Upper lobe of right lung (tissue), 1 donor: Measurements from ENCODE around the gene BTBD2. TPM values are rescaled to one million over a fixed set of nuclear protein-coding genes. Genes with fewer than 3 reads are reported as not detected.

Source experiments
- ATAC-seq: fragments of 200-7000 bp; cut with Tn5 transposase; one replicate; pipeline ENCODE4 v1.9.1; 2020; ENCODE audit warnings: mild to moderate bottlenecking, moderate library complexity
- DNase-seq: peaks from one replicate; pipeline ENCODE4 v3.0.0-alpha.2; 2020
- H3K27ac ChIP-seq: fragments of 200-600 bp; one replicate; pipeline ENCODE4 v1.8.0; 2022
- H3K27me3 ChIP-seq: fragments of 200-600 bp; one replicate; pipeline ENCODE4 v1.8.0; 2022; ENCODE audit warnings: mild to moderate bottlenecking
- H3K36me3 ChIP-seq: fragments of 200-600 bp; one replicate; pipeline ENCODE4 v1.8.0; 2022
- H3K4me1 ChIP-seq: fragments of 200-600 bp; one replicate; pipeline ENCODE4 v1.8.0; 2022
- H3K4me3 ChIP-seq: fragments of 200-600 bp; one replicate; pipeline ENCODE4 v1.8.0; 2022; ENCODE audit warnings: mild to moderate bottlenecking
- H3K9me3 ChIP-seq: fragments of 200-600 bp; one replicate; pipeline ENCODE4 v1.8.0; 2022
- CTCF ChIP-seq: fragments of 200-600 bp; IDR thresholded peaks from one replicate; pipeline ENCODE4 v1.8.0; 2022; ENCODE audit warnings: antibody characterized with exemption
- intact Hi-C: fragments of 100-400 bp; cut with DNase I; formaldehyde crosslinking; loops from one replicate; pipeline ENCODE4 v1.11.0; 2022
- total RNA-seq: library from RNA; stranded (reverse); fragmentation: NEBNext Ultra II Directional; extraction: Animal tissue kit (Norgen Biotek cat#: 25700); gene quantifications from one replicate; pipeline ENCODE4 v1.2.1, GENCODE V29; 2021
- donor health status: DM: no; HTN: yes; CAD: no; lungs with severe emphysema.

Gene BTBD2
- total RNA-seq, 1 donor from 2014 or later = 56.5 TPM

- intact Hi-C loops = no loop called here
- H3K4me1 ChIP-seq = peaks cover 5% of the 10 kb centered on the region
- TF ChIP-seq CTCF = no peak
- H3K27me3 ChIP-seq = no peaks in the 10 kb centered on the region
- peak; percentile 2 for ATAC-seq
- H3K4me3 ChIP-seq = no peak overlapping the region
- no peak for DNase-seq
- H3K27ac ChIP-seq = no peak overlapping the region
- H3K36me3 ChIP-seq = no peaks in the 10 kb centered on the region
- H3K9me3 ChIP-seq = no peaks in the 10 kb centered on the region
Observed at GRCh38 chr19:2014131-2014571, 1.4 kb downstream of the BTBD2 start.

GRCh38 chr19:2013683-2013961 lies 1.9 kb downstream of the BTBD2 start:
- intact Hi-C loops = no loop called here
- Histone ChIP-seq H3K4me1 (peaks cover 5% of the 10 kb centered on the region), H3K27me3 (no peaks in the 10 kb centered on the region), H3K4me3 (no peak overlapping the region), H3K9me3 (no peaks in the 10 kb centered on the region), H3K36me3 (no peaks in the 10 kb centered on the region), H3K27ac (no peak overlapping the region)
- no peak for ATAC-seq
- no peak for DNase-seq
- no peak for TF ChIP-seq CTCF

- no peak for TF ChIP-seq CTCF
- DNase-seq (no peak), ATAC-seq (no peak)
- Histone ChIP-seq H3K36me3 (no peaks in the 10 kb centered on the region), H3K9me3 (no peaks in the 10 kb centered on the region), H3K4me3 (no peak overlapping the region), H3K27ac (no peak overlapping the region), H3K4me1 (peaks cover 5% of the 10 kb centered on the region), H3K27me3 (no peaks in the 10 kb centered on the region)
- intact Hi-C loops = no loop called here
Observed at GRCh38 chr19:2012941-2013682, 2.4 kb downstream of the BTBD2 start.

- Histone ChIP-seq H3K27ac (no peak overlapping the region), H3K9me3 (no peaks in the 10 kb centered on the region), H3K4me1 (peaks cover under 1% of the 10 kb centered on the region), H3K4me3 (no peak overlapping the region), H3K27me3 (no peaks in the 10 kb centered on the region), H3K36me3 (no peaks in the 10 kb centered on the region)
- no peak for DNase-seq
- TF ChIP-seq CTCF = no peak
- intact Hi-C loops = no loop called here
- ATAC-seq = no peak
Observed at GRCh38 chr19:2011169-2011568, 4.3 kb downstream of the BTBD2 start.

GRCh38 chr19:2010135-2010668 lies 5.3 kb downstream of the BTBD2 start:
- intact Hi-C loops = no loop called here
- H3K27me3 ChIP-seq = no peaks in the 10 kb centered on the region
- TF ChIP-seq CTCF = no peak
- no peak overlapping the region for H3K4me3 ChIP-seq
- no peaks in the 10 kb centered on the region for H3K36me3 ChIP-seq
- DNase-seq = no peak
- no peaks in the 10 kb centered on the region for H3K9me3 ChIP-seq
- H3K4me1 ChIP-seq = no peaks in the 10 kb centered on the region
- ATAC-seq = no peak
- H3K27ac ChIP-seq = no peak overlapping the region
